OCI-M1 (cell line): ENCODE data around the gene TMEM267.
"Not testable (repeated sequence)": the region's sequence is repeated elsewhere in the genome, so short reads cannot be mapped to it uniquely, and the experiment has no call there.

Experiments
- DNase-seq: peaks from one replicate; lab custom pipeline; 2025; lab: John Stamatoyannopoulos, UW

TMEM267 gene, protein sequence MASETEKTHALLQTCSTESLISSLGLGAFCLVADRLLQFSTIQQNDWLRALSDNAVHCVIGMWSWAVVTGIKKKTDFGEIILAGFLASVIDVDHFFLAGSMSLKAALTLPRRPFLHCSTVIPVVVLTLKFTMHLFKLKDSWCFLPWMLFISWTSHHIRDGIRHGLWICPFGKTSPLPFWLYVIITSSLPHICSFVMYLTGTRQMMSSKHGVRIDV

DNA sequence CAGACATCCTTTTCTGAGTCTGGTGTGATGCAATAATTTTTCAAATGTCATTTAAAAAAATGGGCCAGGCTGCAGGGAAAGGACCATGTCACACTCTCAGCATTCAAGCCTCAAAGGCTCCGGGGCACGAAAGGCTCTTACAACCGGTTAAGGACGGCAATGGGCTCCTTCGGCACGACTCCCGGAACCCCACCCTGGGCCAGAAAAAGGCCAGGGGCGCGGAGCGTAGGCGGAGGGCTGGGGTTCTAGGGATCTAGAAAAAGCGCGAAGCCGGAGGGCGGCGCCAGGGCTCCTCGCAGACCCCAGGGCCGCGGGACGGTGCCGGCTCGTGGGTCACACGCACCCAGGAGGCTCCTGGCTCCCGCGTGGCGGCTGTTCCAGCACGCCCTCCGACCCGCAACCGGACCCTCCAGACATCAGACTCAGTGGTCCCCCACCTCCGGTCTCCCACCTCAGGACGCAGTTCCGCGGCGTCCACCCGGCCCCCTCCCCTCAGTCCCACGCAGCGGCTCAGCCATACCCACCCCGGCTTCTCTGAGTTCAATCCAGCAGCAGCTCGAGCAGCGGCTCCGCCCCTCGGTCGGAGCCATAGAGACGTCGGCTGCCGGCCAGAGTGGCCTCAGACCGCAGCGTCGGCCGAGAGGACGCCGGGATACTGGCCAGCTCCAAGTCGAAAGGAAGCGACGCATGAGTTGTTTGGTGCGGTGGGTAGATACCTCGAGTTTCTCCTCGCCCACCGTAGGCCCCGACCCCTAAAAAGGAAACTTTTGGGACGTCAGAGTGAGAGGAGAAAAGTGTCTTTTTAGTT lies at the start of gene TMEM267:
TMEM267 (minus strand) TSS at position 568 of the 808 bp plus-strand sequence. CDS start 29,896 bp downstream, outside the sequence.
- DNase-seq: peak; percentile 96

DNA sequence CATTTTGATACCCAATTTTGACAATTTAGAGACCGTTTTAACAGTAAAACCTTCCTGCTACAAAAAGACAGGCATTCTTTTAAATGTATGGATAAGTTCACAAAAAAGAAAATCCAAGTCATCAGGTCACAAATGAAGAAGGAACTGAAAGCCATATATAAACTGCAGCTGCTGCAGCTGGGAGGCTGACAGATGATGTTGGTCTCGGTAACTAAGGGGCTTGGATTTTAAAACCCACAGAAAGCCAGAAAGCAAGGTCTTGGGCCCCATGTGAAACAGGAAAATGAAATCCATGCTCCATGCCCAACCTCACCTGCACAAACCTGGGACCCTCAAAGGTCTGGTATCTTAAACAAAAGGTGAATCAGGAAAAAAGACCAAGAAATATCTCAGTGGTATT lies 47.0 kb upstream of the TMEM267 start:
- DNase-seq: no peak

DNA sequence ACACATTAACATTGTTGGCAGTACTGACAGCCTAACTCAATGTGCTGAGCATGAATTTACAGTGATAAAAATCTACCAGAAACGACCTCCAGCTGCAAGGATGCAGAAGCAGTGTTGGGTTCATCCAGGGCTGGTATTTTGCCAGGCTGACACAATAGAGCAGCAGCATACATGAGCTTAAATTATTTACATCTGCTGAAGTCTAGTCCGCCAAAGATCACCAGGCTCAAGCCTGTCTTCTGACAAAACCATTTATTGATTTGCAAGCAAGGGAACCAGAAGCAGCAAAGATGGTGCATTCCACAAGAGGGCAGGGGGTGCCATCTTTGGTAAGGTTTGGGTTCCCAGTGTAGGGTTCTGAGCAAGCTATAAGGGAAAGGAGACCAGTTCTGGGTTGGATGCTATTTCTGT lies 40.0 kb upstream of the TMEM267 start:
- DNase-seq: no peak

DNA sequence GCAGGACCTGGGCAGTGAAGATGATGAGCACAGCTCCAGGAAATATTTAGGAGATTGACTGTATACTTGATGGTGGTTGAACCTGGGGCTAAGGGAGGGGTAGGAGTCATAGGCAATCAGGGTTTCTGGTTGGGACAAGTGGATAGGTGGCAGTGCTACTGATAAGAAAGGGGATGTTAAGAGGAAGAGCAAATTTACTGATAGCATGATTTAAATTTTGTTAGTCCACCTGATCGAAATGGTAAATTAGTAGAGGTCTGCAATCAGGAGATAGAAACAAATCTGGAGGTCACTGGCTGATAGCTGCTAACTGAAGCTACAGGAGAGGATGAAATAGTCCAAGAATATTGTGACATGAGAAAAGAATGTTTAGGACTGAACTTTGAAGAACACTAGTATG lies 37.0 kb upstream of the TMEM267 start:
- DNase-seq: no peak

DNA sequence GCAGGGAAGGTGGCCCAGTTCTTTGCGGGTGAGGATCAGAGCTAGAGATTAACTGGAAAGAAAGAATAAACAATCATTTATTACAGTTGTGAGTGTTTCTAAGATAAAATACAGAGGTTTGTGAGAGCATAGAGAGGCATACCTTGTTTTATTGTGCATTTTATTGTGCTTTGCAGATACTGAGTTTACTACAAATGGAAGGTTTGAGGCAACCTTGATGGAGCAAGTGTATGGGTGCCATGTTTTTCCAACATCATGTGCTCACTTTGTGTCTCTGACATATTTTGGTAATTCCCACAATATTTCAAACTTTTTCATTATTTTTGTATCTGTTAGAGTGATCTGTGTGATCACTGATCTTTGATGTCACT lies 32.0 kb upstream of the TMEM267 start:
- DNase-seq: peak; percentile 57

DNA sequence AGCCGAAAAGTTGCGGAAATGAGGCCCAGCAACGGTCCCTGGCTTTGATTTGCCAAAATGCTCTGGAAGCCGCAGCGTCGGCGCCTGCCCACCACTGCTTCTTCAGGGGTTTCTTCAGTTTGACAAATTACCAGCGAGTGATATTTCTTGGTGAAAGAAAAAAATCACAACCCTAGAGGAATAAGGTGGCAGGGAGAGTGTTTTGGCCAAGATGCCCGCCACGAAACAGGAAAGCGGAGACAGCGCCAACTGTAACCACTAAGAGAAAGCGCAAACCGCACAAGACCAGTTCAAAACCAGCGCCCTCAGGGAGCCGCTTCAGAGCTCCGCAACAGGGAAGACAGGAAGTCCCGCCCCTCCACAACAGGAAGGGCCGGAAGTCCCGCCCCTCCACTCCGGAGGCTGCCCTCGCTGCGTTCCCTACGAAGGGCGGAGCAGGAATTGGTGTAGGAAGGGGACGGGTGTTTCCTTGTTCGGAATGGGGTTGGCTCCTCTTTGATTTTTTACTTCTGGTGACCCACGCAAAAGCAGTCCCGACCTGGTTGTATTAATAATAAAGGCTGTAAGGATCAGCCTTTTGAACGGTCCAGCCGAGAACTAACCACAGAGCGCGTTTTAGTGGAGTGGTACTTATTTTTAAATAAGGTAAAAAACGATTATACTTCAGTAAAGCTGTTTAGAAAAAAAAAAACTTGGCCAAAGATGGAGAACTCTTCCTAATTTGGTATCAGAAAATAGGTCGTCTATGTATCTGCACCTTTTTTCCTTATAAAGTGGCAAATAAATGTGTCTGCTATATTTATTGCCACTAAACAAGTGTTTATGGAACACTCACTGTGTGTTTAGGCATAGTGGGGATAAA lies 31.4 kb upstream of the TMEM267 start, which contains the start of gene C5orf34:
C5orf34 (minus strand) TSS at position 333 of the 862 bp plus-strand sequence. CDS start 5,809 bp downstream, outside the sequence.
- DNase-seq: peak; percentile 98

DNA sequence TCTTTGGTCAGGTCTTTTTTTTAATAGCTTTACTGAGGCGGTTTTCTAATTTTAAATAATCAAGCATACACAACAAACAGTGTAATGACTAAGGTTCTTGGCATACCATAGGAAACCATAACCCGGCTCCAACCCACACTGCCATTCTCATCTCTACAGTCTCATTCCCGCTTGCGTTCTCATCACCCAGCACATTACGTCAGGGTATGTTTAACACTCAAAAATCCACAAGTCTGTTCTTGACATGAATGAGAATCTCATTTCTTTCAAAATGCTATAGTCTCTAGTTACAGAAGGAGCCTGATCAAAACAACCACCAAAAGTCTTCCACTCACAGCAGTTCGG lies 30.8 kb upstream of the TMEM267 start:
- no peak for DNase-seq

DNA sequence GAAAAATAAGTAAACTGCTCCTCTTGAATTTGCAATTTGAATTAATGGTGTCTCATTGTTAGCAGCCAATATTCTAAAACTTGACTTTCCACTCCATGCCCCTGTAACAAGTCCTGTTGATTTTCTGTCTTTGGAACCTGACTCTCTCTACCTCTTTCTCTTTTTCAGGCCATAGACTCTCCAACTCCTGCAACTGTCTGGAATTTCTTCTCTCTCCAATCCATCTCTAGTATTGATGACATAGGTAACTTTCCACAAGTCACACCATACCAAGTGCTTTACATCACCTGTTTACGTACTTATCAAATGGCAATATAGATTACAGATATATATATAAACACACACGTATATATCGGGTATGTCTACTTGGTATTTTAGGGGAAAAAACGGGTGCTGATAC lies 30.4 kb upstream of the TMEM267 start:
- DNase-seq: peak; percentile 45

DNA sequence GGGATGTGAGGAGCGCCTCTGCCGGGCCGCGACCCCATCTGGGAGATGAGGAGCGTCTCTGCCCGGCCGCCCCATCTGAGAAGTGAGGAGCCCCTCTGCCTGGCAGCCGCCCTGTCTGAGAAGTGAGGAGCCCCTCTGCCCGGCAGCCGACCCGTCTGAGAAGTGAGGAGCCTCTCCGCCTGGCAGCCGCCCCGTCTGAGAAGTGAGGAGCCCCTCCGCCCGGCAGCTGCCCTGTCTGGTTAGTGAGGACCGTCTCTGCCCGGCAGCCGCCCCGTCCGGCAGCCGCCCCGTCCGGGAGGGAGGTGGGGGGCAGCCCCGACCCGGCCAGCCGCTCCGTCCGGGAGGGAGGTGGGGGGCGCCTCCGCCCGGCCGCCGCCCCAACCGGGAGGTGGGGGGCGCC lies 27.4 kb upstream of the TMEM267 start:
- DNase-seq: not testable (repeated sequence)

DNA sequence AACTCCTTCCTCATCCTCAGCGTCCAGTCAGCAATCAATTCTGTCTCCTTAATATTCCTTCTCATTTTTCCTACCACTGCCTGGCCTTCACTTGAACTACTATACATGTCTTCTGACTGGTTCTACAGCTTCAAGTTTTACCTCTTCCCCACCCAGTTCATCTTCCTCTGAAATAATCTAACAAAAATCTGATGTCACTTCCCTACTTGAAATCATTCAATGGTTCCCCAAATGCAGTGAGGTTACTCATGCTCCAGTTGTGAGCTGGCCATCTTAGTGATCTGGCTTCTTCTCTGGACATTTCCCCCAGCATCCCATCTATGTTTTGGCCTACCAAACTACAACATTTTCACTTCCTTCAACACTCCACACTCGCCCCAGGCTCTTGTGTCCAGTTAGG lies 14.9 kb upstream of the TMEM267 start:
- DNase-seq: no peak

DNA sequence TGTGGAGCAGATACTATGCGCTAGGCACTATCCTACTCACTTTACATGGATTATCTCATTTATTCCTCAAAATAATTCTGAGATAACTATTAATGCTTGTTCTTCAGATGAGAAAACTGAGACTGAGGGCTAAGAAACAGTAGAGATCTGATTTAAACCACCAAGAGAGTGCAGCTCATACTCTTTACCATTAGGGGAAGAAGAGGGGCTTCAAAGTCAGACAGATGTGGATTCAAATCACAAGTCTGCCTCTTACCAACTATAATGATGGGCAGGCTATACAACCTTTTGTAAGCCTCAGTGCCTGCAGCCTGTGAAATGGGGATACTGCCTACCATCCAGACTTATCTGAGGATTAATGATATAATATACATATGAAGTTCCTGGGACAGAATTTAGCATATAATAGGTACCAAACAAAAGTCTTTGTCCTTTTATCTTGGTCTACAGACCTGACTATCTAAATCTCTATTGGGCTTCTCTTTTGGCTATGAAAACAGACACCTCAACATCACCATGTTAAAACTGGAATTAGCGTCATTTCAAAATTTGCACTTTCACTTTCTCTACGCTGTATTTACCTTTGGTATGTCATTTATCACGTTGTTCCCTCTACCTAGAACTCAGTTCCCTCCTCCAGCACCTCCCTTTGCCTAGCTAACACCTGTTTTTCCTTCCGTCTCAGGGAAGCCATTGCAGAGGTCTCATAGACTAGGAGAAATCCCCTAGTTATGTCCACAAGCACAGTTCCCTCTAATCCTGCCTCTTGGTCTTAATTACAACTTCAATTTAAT lies 13.8 kb upstream of the TMEM267 start:
- peak; percentile 40 for DNase-seq

DNA sequence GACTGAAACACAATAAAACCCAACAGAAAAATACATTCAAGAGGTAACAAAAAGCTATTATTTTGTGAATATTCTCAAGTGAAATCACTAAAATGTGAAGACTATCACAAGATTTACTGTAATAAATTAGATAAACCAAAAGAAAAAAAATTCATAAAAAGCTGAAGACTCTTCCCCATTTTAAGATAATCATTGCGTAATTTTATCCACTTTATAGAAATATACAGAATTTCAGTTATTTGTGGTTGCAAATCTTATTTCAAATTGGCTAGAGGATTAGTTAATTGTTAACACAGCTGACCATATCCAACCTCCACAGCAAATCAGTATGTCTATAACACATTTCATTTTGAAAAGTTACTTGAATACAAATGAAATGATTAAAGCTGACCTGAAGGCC lies 7.7 kb upstream of the TMEM267 start:
- DNase-seq: no peak

DNA sequence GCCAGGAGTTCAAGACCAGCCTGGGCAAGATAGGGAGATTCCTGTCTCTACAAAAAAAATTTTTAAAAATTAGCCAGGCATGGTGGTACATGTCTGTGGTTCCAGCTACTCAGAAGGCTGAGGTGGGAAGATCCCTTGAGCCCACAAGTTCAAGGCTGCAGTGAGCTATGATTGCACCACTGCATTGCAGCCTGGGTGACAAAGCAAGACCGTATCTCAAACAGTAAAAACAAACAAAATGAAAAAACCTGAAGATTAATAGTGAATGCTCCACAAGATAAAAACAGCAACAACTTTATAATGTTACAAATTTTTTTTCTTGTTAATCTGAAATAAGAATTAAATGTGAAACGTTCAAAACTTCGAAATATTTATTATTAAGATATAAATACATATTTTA lies 2.7 kb upstream of the TMEM267 start:
- no peak for DNase-seq

DNA sequence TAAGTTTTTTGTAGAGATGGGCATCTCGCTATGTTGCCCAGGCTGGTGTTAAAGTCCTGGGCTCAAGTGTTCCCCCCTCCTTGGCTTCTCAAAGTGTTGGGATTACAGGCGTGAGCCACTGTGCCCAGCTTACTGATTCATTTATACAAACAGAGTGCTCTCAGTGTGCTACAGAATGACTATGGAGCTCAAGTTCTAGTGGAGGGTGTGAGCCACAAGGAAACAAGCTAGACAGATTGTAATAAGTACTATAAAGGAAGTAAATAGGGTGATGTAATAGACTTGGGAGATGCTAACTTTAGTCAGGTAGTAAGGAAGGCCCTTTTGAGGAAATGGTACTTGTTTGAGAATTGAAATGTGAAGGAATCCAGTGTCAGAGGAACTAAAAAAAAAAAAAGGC lies 1.7 kb upstream of the TMEM267 start:
- peak; percentile 38 for DNase-seq

DNA sequence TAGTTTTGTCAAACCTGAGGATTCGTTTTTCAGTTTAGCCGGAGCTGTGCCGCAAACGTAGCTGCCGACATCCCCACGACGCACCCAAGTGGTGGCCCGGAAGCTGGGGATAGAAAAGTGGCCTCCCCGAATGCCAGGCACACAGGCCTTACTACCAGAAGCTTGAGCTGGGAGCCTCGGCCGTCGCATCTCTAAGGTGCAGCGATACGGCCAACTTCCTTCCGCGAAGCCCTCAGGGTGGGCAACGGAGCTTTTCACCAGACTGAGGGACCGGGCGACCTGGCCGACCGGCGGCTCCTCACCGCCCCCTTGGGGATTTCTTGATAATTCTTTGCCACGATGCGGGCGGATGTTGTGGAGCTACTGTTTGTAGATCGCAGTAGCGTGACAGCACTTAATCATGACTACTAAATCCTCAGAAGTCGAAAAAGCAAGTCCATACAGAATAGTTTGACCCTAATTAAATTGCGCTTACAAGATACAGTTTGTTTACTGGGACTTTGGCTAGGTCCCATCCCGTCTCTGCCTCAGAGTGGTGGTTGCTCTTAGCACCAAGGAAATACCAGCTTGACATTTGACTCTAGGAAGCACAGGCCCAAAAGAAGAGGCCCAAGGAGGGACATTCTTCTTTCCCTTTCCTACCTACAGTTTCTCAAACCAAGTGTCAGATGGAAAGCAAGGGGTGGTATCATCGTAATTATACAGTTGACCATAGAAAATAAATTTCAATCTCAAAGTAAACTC lies 613 bp upstream of the TMEM267 start:
- peak; percentile 94 for DNase-seq

DNA sequence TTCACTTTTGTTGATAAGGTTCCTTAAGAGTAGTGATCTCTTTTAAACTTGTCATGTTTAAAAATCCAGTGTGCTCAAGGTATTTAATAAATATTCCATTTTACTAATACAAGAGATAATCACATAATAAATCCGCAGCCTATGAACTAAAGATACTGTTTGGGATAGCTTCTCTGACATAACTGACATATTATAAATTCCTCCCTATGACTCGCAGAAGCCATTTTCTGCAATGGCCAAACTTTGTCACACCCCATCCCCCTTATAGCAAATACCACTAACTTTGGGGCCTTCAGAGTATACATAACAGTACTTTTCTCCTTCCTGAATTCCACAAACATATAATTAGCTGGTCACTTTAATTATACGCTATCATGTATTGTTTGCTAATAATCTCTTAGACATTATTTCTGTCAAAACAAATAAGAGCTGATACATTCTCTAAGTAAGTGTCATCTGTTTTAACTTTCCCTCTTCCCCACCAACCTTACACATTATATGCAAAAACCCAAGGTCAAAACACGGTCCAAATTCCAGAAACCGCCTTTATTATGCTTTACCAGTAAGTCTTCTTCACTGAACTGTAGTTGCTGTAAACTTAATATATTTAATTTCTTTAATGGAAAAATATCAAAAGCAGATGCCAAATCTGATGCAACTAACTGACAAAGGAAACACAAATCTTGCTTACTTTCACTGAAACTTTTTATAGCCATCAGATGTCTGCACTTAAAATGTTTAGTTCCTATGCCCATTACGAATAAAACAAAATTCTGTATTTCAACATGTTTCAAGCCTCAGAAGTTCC lies 971 bp downstream of the TMEM267 start:
- peak; percentile 43 for DNase-seq

DNA sequence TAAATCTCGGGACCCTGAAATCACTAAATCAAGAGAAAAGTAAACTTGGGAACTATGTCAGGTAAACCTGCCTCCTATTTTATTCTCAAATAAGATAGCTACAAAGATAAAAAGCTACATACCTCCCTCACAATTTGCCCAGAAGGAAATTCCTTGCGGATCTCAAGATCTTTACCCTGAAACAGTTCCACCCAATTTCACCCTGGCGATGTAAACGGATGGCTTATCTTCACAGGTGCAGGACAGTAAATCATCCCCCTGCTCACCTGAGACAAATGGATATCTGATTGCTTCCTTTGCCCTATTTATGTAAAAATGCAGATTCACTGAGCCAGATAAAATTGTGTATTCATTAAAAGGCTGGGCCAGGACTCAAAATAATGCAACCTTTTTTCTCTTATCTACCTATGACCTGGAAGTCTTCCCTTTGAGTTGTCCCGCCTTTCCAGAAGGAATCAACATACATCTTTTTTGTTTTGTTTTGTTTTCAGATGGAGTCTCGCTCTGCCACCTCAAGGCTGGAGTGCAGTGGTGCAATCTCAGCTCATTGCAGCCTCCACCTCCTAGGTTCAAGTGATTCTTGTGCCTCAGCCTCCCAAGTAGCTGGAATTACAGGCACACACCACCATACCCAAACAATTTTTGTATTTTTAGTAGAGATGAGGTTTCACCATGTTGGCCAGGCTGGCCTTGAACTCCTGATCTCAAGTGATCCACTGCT lies 13.8 kb downstream of the TMEM267 start:
- DNase-seq: no peak

DNA sequence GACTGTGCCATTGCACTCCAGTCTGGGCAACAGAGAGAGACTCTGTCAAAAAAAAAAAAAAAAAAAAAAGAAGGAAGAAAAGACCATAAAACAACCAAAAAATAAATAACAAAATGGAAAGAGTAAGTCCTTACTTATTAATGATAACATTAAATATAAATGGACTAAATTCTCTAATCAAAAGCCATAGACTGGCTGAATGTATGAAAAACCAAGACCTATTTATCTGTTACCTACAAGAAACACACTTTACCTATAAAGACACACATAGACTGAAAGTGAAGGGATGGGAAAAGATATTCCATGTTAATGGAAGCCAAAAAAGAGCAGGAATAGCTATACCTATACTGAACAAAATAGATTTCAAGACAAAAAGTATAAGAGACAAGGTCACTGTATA lies 16.6 kb downstream of the TMEM267 start:
- no peak for DNase-seq

DNA sequence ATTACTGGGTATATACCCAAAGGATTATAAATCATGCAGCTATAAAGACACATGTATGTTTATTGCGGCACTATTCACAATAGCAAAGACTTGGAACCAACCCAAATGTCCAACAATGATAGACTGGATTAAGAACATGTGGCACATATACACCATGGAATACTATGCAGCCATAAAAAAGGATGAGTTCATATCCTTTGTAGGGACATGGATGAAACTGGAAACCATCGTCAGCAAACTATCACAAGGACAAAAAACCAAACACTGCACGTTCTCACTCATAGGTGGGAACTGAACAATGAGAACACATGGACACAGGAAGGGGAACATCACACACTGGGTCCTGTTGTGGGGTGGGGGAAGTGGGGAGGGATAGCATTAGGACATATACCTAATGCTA lies 18.2 kb downstream of the TMEM267 start:
- not testable (repeated sequence) for DNase-seq

DNA sequence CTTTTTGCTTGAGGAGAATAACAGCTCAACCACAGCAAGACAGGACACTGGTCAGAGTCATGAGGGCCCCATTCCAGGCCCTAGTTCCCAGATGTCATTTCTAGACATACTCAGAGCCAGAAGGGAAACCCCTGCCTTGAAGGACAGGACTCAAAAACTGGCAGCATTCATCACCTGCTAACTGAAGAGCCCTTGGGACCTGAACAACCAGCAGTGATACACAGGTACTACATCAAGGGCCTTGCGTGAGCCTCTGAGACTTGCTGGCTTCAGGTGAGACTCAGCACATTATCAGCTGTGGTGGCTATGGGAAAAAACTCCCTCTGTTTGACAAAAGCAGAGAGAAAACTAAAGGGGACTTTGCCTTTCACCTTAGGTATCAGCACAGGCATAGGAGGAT lies 22.6 kb downstream of the TMEM267 start:
- DNase-seq: no peak
